Loucy (cell line): Measurements from ENCODE around the gene GADD45B.
"Not testable (repeated sequence)": the region's sequence is repeated elsewhere in the genome, so short reads cannot be mapped to it uniquely, and the experiment has no call there.

Experiments used
- CTCF ChIP-seq: fragments of 200-600 bp; sonication (generic); conservative IDR thresholded peaks from 2 replicates; pipeline ENCODE4 v1.5.1; 2014; ENCODE audit warnings: mild to moderate bottlenecking, antibody characterized with exemption, low read length
- EZH2phosphoT487 ChIP-seq: fragments of 200-600 bp; IDR thresholded peaks from 2 replicates; pipeline ENCODE4 v1.6.1; 2018; ENCODE audit warnings: antibody characterized with exemption, mild to moderate bottlenecking, moderate library complexity, borderline replicate concordance

GRCh38 chr19:2469915-2470200 is 6.1 kb upstream of the GADD45B start:
- not testable (repeated sequence) for TF ChIP-seq CTCF, EZH2phosphoT487
